ENCODE data around the gene ZNF561.

DNA sequence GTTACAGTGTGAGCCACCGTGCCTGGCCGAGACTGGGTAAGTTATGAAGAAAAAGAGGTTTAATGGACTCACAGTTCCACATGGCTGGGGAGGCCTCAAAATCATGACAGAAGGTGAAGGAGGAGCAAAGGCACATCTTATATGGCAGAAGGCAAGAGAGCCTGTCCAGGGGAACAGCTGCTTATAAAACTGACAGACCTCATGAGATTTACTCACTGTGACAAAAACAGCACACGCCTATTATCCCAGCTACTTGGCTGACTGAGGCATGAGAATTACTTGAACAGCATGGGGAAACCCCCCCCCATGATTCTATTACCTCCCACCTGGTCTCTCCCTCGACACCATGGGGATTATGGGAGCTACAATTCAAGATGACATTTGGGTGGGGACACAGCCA lies 23.4 kb upstream of the ZNF561 start:
- TF ChIP-seq, protein P1, sequence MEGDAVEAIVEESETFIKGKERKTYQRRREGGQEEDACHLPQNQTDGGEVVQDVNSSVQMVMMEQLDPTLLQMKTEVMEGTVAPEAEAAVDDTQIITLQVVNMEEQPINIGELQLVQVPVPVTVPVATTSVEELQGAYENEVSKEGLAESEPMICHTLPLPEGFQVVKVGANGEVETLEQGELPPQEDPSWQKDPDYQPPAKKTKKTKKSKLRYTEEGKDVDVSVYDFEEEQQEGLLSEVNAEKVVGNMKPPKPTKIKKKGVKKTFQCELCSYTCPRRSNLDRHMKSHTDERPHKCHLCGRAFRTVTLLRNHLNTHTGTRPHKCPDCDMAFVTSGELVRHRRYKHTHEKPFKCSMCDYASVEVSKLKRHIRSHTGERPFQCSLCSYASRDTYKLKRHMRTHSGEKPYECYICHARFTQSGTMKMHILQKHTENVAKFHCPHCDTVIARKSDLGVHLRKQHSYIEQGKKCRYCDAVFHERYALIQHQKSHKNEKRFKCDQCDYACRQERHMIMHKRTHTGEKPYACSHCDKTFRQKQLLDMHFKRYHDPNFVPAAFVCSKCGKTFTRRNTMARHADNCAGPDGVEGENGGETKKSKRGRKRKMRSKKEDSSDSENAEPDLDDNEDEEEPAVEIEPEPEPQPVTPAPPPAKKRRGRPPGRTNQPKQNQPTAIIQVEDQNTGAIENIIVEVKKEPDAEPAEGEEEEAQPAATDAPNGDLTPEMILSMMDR (IDR thresholded peaks at IDR 0.05): no peak
- no peak for TF ChIP-seq POLR2A (IDR thresholded peaks at IDR 0.05)
